RWPE2 (cell line): ENCODE results near the gene COL23A1.
"Not testable (repeated sequence)": the region's sequence is repeated elsewhere in the genome, so short reads cannot be mapped to it uniquely, and the experiment has no call there.

Experiments used
- ATAC-seq: fragments of 200-7000 bp; cut with Tn5 transposase; 3 replicates; pipeline ENCODE4 v1.9.1; 2021; ENCODE audit warnings: low read depth
- DNase-seq: peaks from one replicate; pipeline ENCODE4 v3.0.0-alpha.2; 2020; ENCODE audit warnings: low spot score
- H3K27ac ChIP-seq: fragments of 450-650 bp; 2 replicates; pipeline ENCODE4 v1.5.1; 2017; ENCODE audit warnings: mild to moderate bottlenecking; ENCODE audit not compliant: poor library complexity, severe bottlenecking
- H3K27me3 ChIP-seq: fragments of 250-450 bp; sonication (Bioruptor Pico); 2 replicates; pipeline ENCODE4 v1.5.1; 2021; ENCODE audit warnings: mild to moderate bottlenecking, moderate library complexity; ENCODE audit not compliant: insufficient read depth, poor library complexity, severe bottlenecking
- H3K36me3 ChIP-seq: fragments of 250-450 bp; sonication (Bioruptor Pico); 2 replicates; pipeline ENCODE4 v1.5.1; 2020; ENCODE audit warnings: low read depth, mild to moderate bottlenecking, moderate library complexity
- H3K4me1 ChIP-seq: fragments of 250-450 bp; sonication (Bioruptor Pico); 2 replicates; pipeline ENCODE4 v1.5.1; 2021; ENCODE audit warnings: mild to moderate bottlenecking, moderate library complexity; ENCODE audit not compliant: insufficient read depth, poor library complexity, severe bottlenecking
- H3K4me3 ChIP-seq: fragments of 250-450 bp; sonication (Bioruptor Pico); 2 replicates; pipeline ENCODE4 v1.5.1; 2021; ENCODE audit warnings: mild to moderate bottlenecking, moderate library complexity; ENCODE audit not compliant: severe bottlenecking
- H3K9me3 ChIP-seq: fragments of 250-450 bp; sonication (Bioruptor Pico); 2 replicates; pipeline ENCODE4 v1.5.1; 2021; ENCODE audit warnings: mild to moderate bottlenecking, moderate library complexity; ENCODE audit not compliant: severe bottlenecking
- CTCF ChIP-seq: fragments of 450-650 bp; IDR thresholded peaks from one replicate; pipeline ENCODE4 v1.5.1; 2017; ENCODE audit warnings: mild to moderate bottlenecking, moderate library complexity; ENCODE audit not compliant: poor library complexity, severe bottlenecking

The COL23A1 gene

GRCh38 chr5:178586396-178586795 is 3.8 kb downstream of the COL23A1 start:
- no peaks in the 10 kb centered on the region for H3K36me3 ChIP-seq
- no peak for ATAC-seq
- H3K4me1 ChIP-seq, result peaks cover 9% of the 10 kb centered on the region
- H3K9me3 ChIP-seq, result no peaks in the 10 kb centered on the region
- TF ChIP-seq CTCF, result no peak
- no peak for DNase-seq
- no peak overlapping the region for H3K27ac ChIP-seq
- H3K27me3 ChIP-seq, result peaks cover 28% of the 10 kb centered on the region
- H3K4me3 ChIP-seq, result no peak overlapping the region

- not testable (repeated sequence) for H3K4me1 ChIP-seq, H3K27ac ChIP-seq, H3K9me3 ChIP-seq, H3K36me3 ChIP-seq, H3K4me3 ChIP-seq
- ATAC-seq, result peak; percentile 64
- peaks cover 25% of the 10 kb centered on the region for H3K27me3 ChIP-seq
- DNase-seq, result peak; percentile 99
Observed at GRCh38 chr5:178585421-178585820, 4.8 kb downstream of the COL23A1 start.

GRCh38 chr5:178583279-178583678 is 6.9 kb downstream of the COL23A1 start:
- Histone ChIP-seq H3K27ac (no peak overlapping the region), H3K27me3 (peaks cover 8% of the 10 kb centered on the region), H3K4me3 (no peak overlapping the region), H3K4me1 (no peaks in the 10 kb centered on the region), H3K9me3 (no peaks in the 10 kb centered on the region), H3K36me3 (no peaks in the 10 kb centered on the region)
- DNase-seq, result no peak
- ATAC-seq, result no peak
- TF ChIP-seq CTCF, result no peak

GRCh38 chr5:178582291-178582690 is 7.9 kb downstream of the COL23A1 start:
- Histone ChIP-seq H3K27me3 (no peaks in the 10 kb centered on the region), H3K4me3 (no peak overlapping the region), H3K27ac (no peak overlapping the region), H3K4me1 (no peaks in the 10 kb centered on the region), H3K9me3 (no peaks in the 10 kb centered on the region), H3K36me3 (no peaks in the 10 kb centered on the region)
- no peak for ATAC-seq
- no peak for TF ChIP-seq CTCF
- DNase-seq, result no peak

- Histone ChIP-seq H3K4me3 (no peak overlapping the region), H3K4me1 (no peaks in the 10 kb centered on the region), H3K9me3 (no peaks in the 10 kb centered on the region), H3K27me3 (no peaks in the 10 kb centered on the region), H3K36me3 (no peaks in the 10 kb centered on the region), H3K27ac (no peak overlapping the region)
- no peak for TF ChIP-seq CTCF
- peak; percentile 74 for ATAC-seq
- no peak for DNase-seq
Observed at GRCh38 chr5:178581621-178582020, 8.6 kb downstream of the COL23A1 start.
